ENCODE data around the gene NR4A1. TPM values are rescaled to one million over a fixed set of nuclear protein-coding genes. Genes with fewer than 3 reads are reported as not detected.

The NR4A1 gene
- total and polyA plus RNA-seq, 9 of the 15 experiments (the other 6 are each of a cell fraction or from before 2014, with no cell fraction given): 0.07 to 4.7 (median 1.9) TPM; not detected in 1

GRCh38 chr12:52010152-52010622, 41.1 kb upstream of the NR4A1 start:
- 23% methylated on average over 6 of the region's 11 CpGs for WGBS (ENCODE audit: insufficient coverage, low coverage, missing lambda C conversion rate)
- no peaks in the 10 kb centered on the region for H3K79me2 ChIP-seq (ENCODE audit: control insufficient read depth, insufficient read depth, low read length)
- DNase-seq (ENCODE audit: extremely low read depth in 1 of 4, low spot score in 3 of 4) (peak; percentile 89 to 93 (median 91)), FAIRE-seq (peak; percentile 87), ATAC-seq (peak; percentile 98)
- H3K36me3 ChIP-seq (ENCODE audit: control insufficient read depth, insufficient read depth, low read length): no peaks in the 10 kb centered on the region
- BruUV-seq (replicated peaks): no TSS peak
- H2AFZ ChIP-seq (ENCODE audit: low read depth, low read length): peak overlapping the region; percentile 82
- POLR2A ChIA-PET: interaction anchor here (0.6 to 1.9 kb wide), 8 partner anchors 10 to 149 kb away, joined by 3 to 13 read pairs (median 4); partner anchors contain the start of gene ATG101
- peak overlapping the region; percentile 60 to 91 for H3K9ac ChIP-seq (ENCODE audit: insufficient read depth in 1 of 2, low read depth in 2 of 2, low read length in 2 of 2)
- in situ Hi-C loops (cut with MboI): loop anchor here (25.0 kb wide), 1 partner anchor 598 kb away; the partner anchor contains the start of gene SLC4A8
- peaks cover 20 to 42% of the 10 kb centered on the region in 2 experiments for H3K4me1 ChIP-seq (replicated peaks in 1 of 2; ENCODE audit: control insufficient read depth in 2 of 2, insufficient read depth in 2 of 2, low read length in 2 of 2)
- peak overlapping the region; percentile 36 for H3K27ac ChIP-seq (ENCODE audit: extremely low read depth, low read depth, low read length)
- intact Hi-C loops (cut with micrococcal nuclease): no loop called here
- H4K20me1 ChIP-seq (replicated peaks; ENCODE audit: control insufficient read depth, insufficient read depth, low read length): no peaks in the 10 kb centered on the region
- no peaks in the 10 kb centered on the region for H3K9me1 ChIP-seq (ENCODE audit: control insufficient read depth, insufficient read depth, low read length)
- H3K27me3 ChIP-seq (ENCODE audit: control insufficient read depth in 2 of 2, insufficient read depth in 2 of 2, low read length in 2 of 2): no peaks in the 10 kb centered on the region
- no peaks in the 10 kb centered on the region for H3K9me3 ChIP-seq (replicated peaks; ENCODE audit: control insufficient read depth, insufficient read depth, low read depth, low read length)
- CTCF ChIA-PET (ENCODE audit: low intra/inter-chr PET ratio): interaction anchor here (1.0 to 1.8 kb wide), 2 partner anchors 10 to 15 kb away, joined by 3 to 5 read pairs; no protein-coding TSS in a partner anchor
- 0 out of 2 replicates have a peak overlapping the region, but pooled peaks have one; percentile 17 for H3K4me3 ChIP-seq
- H3K4me2 ChIP-seq (ENCODE audit: insufficient read depth, low read length): peak overlapping the region; percentile 81
- TF ChIP-seq TFE3 (CRISPR knock-in tag; IDR thresholded peaks at IDR 0.05): peak; percentile 74
- 0 out of 2 replicates have a peak, but pooled peaks have one; percentile 36 for TF ChIP-seq SUPT5H (IDR thresholded peaks at IDR 0.05)
- peak; percentile 74; the same call in 1 of the 2 replicates for TF ChIP-seq MITF (IDR thresholded peaks at IDR 0.05)
- no peak for TF ChIP-seq HINFP (tag; conservative IDR thresholded peaks at IDR 0.05; ENCODE audit: low read depth)
- TF ChIP-seq HDAC2 (IDR thresholded peaks at IDR 0.05): 0 out of 2 replicates have a peak, but pooled peaks have one; percentile 41
- no peak for TF ChIP-seq ZNF785 (CRISPR knock-in tag; IDR thresholded peaks at IDR 0.05)
- 0 out of 2 replicates have a peak, but pooled peaks have one; percentile 49 for TF ChIP-seq POLR2A (conservative IDR thresholded peaks at IDR 0.05)
- TF ChIP-seq MLLT1 (IDR thresholded peaks at IDR 0.05): 0 out of 4 replicates have a peak, but pooled peaks of 1 of the 2 experiments have one; percentile 22
- TF ChIP-seq USF1 (CRISPR knock-in tag; IDR thresholded peaks at IDR 0.05): peak; percentile 81
- no peak for TF ChIP-seq PHB2 (IDR thresholded peaks at IDR 0.05; ENCODE audit: low read depth)
- TF ChIP-seq TBL1XR1 (IDR thresholded peaks at IDR 0.05; ENCODE audit: low read length in 2 of 2): no peak
- no peak for TF ChIP-seq XRCC3 (IDR thresholded peaks at IDR 0.05)
- TF ChIP-seq ZHX1 (conservative IDR thresholded peaks at IDR 0.05; ENCODE audit: low read length): no peak

Data from K562 (cell line).